Activated CD8-positive, alpha-beta T cell treated with anti-CD3 and anti-CD28 coated beads, Interleukin-2, amount 10 ng/mL, durations not matched to agents 7 days and 5 days (primary cell): ENCODE measurements around the gene RPA4. TPM values are rescaled to one million over a fixed set of nuclear protein-coding genes. Genes with fewer than 3 reads are reported as not detected.
"Not testable (repeated sequence)": the region's sequence is repeated elsewhere in the genome, so short reads cannot be mapped to it uniquely, and the experiment has no call there.

Source experiments
- ATAC-seq: fragments of 150-1000 bp; cut with Tn5 transposase; one replicate; pipeline ENCODE4 v1.10.0; 2021; ENCODE audit warnings: moderate library complexity
- CTCF ChIA-PET: fragments of 350-600 bp; sonication (Branson Sonifier 250); formaldehyde crosslinking; loops from one replicate; lab custom pipeline; 2021; ENCODE audit warnings: antibody characterized with exemption; lab: Charles Lee
- POLR2A ChIA-PET: fragments of 350-600 bp; sonication (Branson Sonifier 250); formaldehyde crosslinking; loops from one replicate; lab custom pipeline; 2021; ENCODE audit warnings: antibody characterized with exemption; lab: Charles Lee
- DNase-seq: peaks from one replicate; pipeline ENCODE4 v3.0.0-alpha.2; 2020
- H3K27ac Mint-ChIP-seq: one replicate; pipeline ENCODE4 v1.8.0; 2021; ENCODE audit warnings: mild to moderate bottlenecking, mixed read lengths
- H3K27me3 Mint-ChIP-seq: one replicate; pipeline ENCODE4 v1.8.0; 2021; ENCODE audit warnings: low read depth, mixed read lengths
- H3K36me3 Mint-ChIP-seq: one replicate; pipeline ENCODE4 v1.8.0; 2021; ENCODE audit warnings: low read depth, mixed read lengths
- H3K4me1 Mint-ChIP-seq: one replicate; pipeline ENCODE4 v1.8.0; 2021; ENCODE audit warnings: low read depth, mixed read lengths
- H3K4me3 Mint-ChIP-seq: one replicate; pipeline ENCODE4 v1.8.0; 2021; ENCODE audit warnings: mild to moderate bottlenecking, mixed read lengths
- H3K9me3 Mint-ChIP-seq: one replicate; pipeline ENCODE4 v1.8.0; 2022; ENCODE audit warnings: mixed read lengths; ENCODE audit not compliant: insufficient read depth
- total RNA-seq, 2 experiments: library from RNA; stranded (reverse); gene quantifications; one replicate each; pipeline ENCODE4 v1.2.3, GENCODE V29; 2021

RPA4 gene
- total RNA-seq, result under 1 TPM; 0.40 to 0.76 TPM

DNA sequence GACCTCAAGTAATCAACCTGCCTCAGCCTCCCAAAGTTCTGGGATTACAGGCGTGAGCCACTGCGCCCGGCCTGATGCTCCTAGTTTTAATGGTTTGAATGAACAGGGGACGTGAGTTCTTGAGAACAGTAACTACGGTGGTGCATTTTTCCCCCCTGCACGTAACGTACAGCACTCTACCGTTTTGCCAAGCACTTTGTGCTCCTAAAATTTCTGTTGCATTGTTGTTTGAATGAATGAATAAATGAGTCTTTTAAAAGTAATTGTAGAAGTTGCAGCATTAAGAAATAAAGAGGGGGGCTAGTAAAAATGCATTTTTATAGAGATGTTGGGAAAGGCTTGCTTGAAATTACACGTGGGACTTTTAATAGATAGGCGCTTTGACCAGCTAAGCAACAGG is at the start of gene RPA4:
Gene RPA4 (plus strand): TSS at position 301 of the 400 bp plus-strand sequence. CDS start 403 bp downstream, outside the sequence.
- Mint-ChIP-seq H3K9me3 (no peaks in the 10 kb centered on the region), H3K27me3 (no peaks in the 10 kb centered on the region), H3K27ac (no peak within 1 kb of the TSS), H3K36me3 (peaks cover 4% of the 10 kb centered on the region), H3K4me1 (no peaks in the 10 kb centered on the region), H3K4me3 (no peak within 1 kb of the TSS)
- CTCF ChIA-PET, result no interaction called here
- POLR2A ChIA-PET, result no interaction called here
- DNase-seq (no peak), ATAC-seq (no peak)

- Mint-ChIP-seq H3K27ac (no peak overlapping the region), H3K9me3 (no peaks in the 10 kb centered on the region), H3K4me1 (no peaks in the 10 kb centered on the region), H3K4me3 (no peak overlapping the region), H3K27me3 (no peaks in the 10 kb centered on the region), H3K36me3 (no peaks in the 10 kb centered on the region)
- CTCF ChIA-PET, result no interaction called here
- no peak for ATAC-seq
- DNase-seq, result no peak
- POLR2A ChIA-PET, result no interaction called here
These were observed 49.6 kb upstream of the RPA4 start for GRCh38 chrX:96834137-96834536.

- ChIA-PET CTCF (no interaction called here), POLR2A (no interaction called here)
- no peak for ATAC-seq
- no peaks in the 10 kb centered on the region for H3K9me3 Mint-ChIP-seq
- no peak for DNase-seq
- no peaks in the 10 kb centered on the region for H3K36me3 Mint-ChIP-seq
- no peak overlapping the region for H3K4me3 Mint-ChIP-seq
- H3K27ac Mint-ChIP-seq, result no peak overlapping the region
- no peaks in the 10 kb centered on the region for H3K27me3 Mint-ChIP-seq
- no peaks in the 10 kb centered on the region for H3K4me1 Mint-ChIP-seq
These were observed 47.9 kb upstream of the RPA4 start for GRCh38 chrX:96835660-96836289.

DNA sequence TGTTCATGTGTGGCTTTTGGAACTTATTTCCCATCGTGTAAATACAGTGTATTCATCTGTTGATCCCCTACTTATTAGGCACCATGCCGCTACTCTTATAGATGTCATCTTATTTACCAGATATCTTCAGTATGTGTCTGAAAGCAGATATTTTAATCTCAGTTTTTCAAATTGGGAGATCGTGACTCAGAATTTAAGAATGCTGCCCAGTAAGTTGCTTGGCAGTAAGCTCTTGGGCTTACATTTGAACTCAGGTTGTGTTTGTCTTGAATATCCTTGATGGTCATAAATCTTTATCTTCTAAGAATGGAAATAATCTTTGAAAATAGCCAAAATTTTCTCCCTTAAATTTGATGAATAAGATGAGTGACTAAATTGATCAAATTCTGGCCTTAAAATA is 45.9 kb upstream of the RPA4 start:
- Mint-ChIP-seq H3K36me3 (no peaks in the 10 kb centered on the region), H3K4me1 (no peaks in the 10 kb centered on the region), H3K27ac (no peak overlapping the region), H3K27me3 (no peaks in the 10 kb centered on the region), H3K9me3 (no peaks in the 10 kb centered on the region), H3K4me3 (no peak overlapping the region)
- ATAC-seq (no peak), DNase-seq (no peak)
- ChIA-PET CTCF (no interaction called here), POLR2A (no interaction called here)

DNA sequence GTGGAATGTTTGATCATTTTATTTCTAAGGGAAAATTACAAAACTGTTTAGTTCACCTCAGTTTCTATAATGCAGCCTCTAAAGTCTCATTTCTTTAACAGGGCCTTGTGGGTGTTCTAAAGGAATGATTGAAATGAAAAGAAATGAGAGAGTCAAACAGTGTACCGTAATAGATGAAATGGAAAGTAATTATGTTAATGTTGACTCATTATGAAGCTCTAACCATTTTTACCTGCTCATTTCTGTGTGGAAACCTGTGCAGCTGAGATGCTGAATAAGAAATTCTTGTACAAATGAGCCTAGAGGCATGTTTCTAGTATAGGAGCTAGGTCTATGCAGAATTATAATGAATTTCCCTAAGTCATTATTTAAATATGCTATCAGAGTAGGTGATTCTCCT is 45.2 kb upstream of the RPA4 start:
- H3K27ac Mint-ChIP-seq, result no peak overlapping the region
- ChIA-PET POLR2A (no interaction called here), CTCF (no interaction called here)
- H3K4me1 Mint-ChIP-seq, result no peaks in the 10 kb centered on the region
- DNase-seq (no peak), ATAC-seq (no peak)
- H3K36me3 Mint-ChIP-seq, result no peaks in the 10 kb centered on the region
- H3K9me3 Mint-ChIP-seq, result no peaks in the 10 kb centered on the region
- no peak overlapping the region for H3K4me3 Mint-ChIP-seq
- no peaks in the 10 kb centered on the region for H3K27me3 Mint-ChIP-seq

DNA sequence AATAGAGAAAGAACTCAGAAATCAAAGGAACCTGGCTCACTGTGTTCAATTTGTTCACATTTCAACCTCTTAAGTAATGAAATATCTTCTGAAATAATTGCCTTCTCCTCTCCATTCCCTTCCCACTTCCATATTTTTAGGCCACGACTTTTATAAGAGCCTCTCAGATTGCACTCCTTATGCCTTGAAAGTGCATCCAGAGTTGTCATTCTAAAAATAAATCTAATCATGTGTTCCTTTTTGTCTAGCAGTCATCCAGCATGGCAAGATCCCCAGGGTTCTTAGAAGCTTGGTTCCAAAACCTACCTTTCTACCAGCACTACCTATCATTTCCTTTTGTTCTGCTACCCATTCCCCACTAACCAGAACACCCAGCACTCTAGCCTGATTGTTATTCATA is 42.4 kb upstream of the RPA4 start:
- Mint-ChIP-seq H3K4me1 (no peaks in the 10 kb centered on the region), H3K27ac (no peak overlapping the region), H3K27me3 (no peaks in the 10 kb centered on the region), H3K9me3 (no peaks in the 10 kb centered on the region), H3K4me3 (no peak overlapping the region), H3K36me3 (no peaks in the 10 kb centered on the region)
- no peak for ATAC-seq
- POLR2A ChIA-PET, result no interaction called here
- CTCF ChIA-PET, result no interaction called here
- no peak for DNase-seq

GRCh38 chrX:96841866-96842265 is 41.8 kb upstream of the RPA4 start:
- H3K27ac Mint-ChIP-seq, H3K4me3 Mint-ChIP-seq, H3K27me3 Mint-ChIP-seq, POLR2A ChIA-PET, H3K4me1 Mint-ChIP-seq, H3K36me3 Mint-ChIP-seq, H3K9me3 Mint-ChIP-seq, CTCF ChIA-PET, DNase-seq, ATAC-seq: not testable (repeated sequence)

GRCh38 chrX:96843566-96843965 is 40.1 kb upstream of the RPA4 start:
- Mint-ChIP-seq H3K9me3 (no peaks in the 10 kb centered on the region), H3K27ac (no peak overlapping the region), H3K4me3 (no peak overlapping the region), H3K36me3 (no peaks in the 10 kb centered on the region), H3K27me3 (no peaks in the 10 kb centered on the region), H3K4me1 (no peaks in the 10 kb centered on the region)
- no peak for ATAC-seq
- DNase-seq, result no peak
- POLR2A ChIA-PET, result no interaction called here
- CTCF ChIA-PET, result no interaction called here

- Mint-ChIP-seq H3K4me1 (no peaks in the 10 kb centered on the region), H3K4me3 (no peak overlapping the region), H3K27me3 (no peaks in the 10 kb centered on the region), H3K36me3 (no peaks in the 10 kb centered on the region), H3K27ac (no peak overlapping the region), H3K9me3 (no peaks in the 10 kb centered on the region)
- DNase-seq, result no peak
- no peak for ATAC-seq
- POLR2A ChIA-PET, result no interaction called here
- CTCF ChIA-PET, result no interaction called here
These were observed 36.9 kb upstream of the RPA4 start for GRCh38 chrX:96846841-96847240.

DNA sequence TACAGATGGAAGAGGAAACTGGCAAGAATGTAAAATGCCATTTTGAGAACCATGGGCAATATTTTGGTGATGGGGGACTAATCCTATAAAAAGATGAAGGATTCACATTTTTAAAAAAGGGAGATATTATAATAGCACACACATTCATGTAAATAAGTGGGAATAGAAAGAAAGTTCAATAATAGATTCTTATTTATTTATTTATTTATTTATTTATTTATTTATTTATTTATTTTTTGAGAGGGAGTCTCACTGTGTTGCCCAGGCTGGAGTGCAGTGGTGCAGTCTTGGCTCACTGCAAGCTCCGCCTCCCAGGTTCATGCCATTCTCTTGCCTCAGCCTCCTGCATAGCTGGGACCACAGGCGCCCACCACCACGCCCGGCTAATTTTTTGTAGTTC is 24.3 kb upstream of the RPA4 start:
- ATAC-seq, H3K27me3 Mint-ChIP-seq, POLR2A ChIA-PET, DNase-seq, H3K36me3 Mint-ChIP-seq, H3K27ac Mint-ChIP-seq, CTCF ChIA-PET, H3K4me1 Mint-ChIP-seq, H3K9me3 Mint-ChIP-seq, H3K4me3 Mint-ChIP-seq: not testable (repeated sequence)

DNA sequence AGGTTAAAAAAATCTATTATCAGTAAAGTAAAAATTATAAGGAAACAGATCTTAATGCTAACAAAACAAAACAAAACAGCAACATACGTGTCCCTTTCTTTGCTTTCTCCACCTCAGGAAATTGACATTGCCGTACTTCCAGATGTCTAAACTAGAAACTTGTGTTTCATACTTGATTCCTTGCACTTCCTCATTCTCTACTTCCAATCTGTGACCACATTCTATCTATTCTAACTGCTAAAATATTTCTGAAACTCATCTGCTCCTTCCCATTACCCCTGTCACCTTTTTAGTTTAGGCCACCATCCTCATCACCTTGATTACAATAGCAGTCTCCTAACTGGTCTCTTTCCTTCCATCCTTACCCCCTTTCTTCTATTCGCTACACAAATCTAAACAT is 22.5 kb upstream of the RPA4 start:
- CTCF ChIA-PET, result no interaction called here
- no peaks in the 10 kb centered on the region for H3K27me3 Mint-ChIP-seq
- H3K27ac Mint-ChIP-seq, result no peak overlapping the region
- no peaks in the 10 kb centered on the region for H3K9me3 Mint-ChIP-seq
- no peak for ATAC-seq
- H3K4me1 Mint-ChIP-seq, result no peaks in the 10 kb centered on the region
- POLR2A ChIA-PET, result no interaction called here
- DNase-seq, result no peak
- H3K36me3 Mint-ChIP-seq, result no peaks in the 10 kb centered on the region
- no peak overlapping the region for H3K4me3 Mint-ChIP-seq

DNA sequence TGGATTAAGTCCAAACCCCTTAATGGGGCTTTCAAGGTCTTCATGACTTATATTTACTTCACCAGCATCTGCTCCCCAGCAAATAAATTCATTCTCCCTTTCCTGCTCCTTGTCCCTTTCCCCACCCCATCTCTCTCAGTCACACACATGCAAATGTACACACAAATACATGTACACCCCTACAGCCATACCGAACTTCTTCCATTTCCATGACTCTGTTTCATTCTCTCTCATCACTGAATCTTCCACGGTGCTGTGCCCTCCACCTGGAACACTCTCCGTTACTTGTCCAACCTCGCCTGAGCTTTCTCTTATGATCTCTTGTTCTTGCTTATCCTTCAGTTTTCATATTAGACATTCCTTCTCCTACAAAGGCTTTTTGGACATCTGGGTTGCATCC is 22.0 kb upstream of the RPA4 start:
- no peak overlapping the region for H3K27ac Mint-ChIP-seq
- no peaks in the 10 kb centered on the region for H3K27me3 Mint-ChIP-seq
- no peak for DNase-seq
- ChIA-PET CTCF (no interaction called here), POLR2A (no interaction called here)
- no peaks in the 10 kb centered on the region for H3K9me3 Mint-ChIP-seq
- no peak for ATAC-seq
- H3K4me3 Mint-ChIP-seq, result no peak overlapping the region
- no peaks in the 10 kb centered on the region for H3K36me3 Mint-ChIP-seq
- no peaks in the 10 kb centered on the region for H3K4me1 Mint-ChIP-seq

- no peak for DNase-seq
- ChIA-PET CTCF (no interaction called here), POLR2A (no interaction called here)
- Mint-ChIP-seq H3K27me3 (no peaks in the 10 kb centered on the region), H3K9me3 (no peaks in the 10 kb centered on the region), H3K4me3 (no peak overlapping the region), H3K4me1 (no peaks in the 10 kb centered on the region), H3K27ac (no peak overlapping the region), H3K36me3 (peaks cover 4% of the 10 kb centered on the region)
- ATAC-seq, result no peak
These were observed 319 bp downstream of the RPA4 start for GRCh38 chrX:96884027-96884426.
